ENCODE data around the gene DSP.

Gene DSP

GRCh38 chr6:7518877-7519276 is 22.6 kb upstream of the DSP start:
- Histone ChIP-seq H3K9me3 (ENCODE audit: control insufficient read depth, insufficient read depth, low read length) (no peaks in the 10 kb centered on the region), H3K9ac (ENCODE audit: low read depth, low read length) (no peak overlapping the region), H3K27me3 (ENCODE audit: control insufficient read depth, insufficient read depth, low read length) (no peaks in the 10 kb centered on the region), H3K36me3 (ENCODE audit: control insufficient read depth, insufficient read depth, low read length) (no peaks in the 10 kb centered on the region), H3K4me3 (ENCODE audit: low read depth, low read length) (no peak overlapping the region), H3K4me1 (ENCODE audit: control insufficient read depth, insufficient read depth, low read length) (peaks cover 8% of the 10 kb centered on the region)

GRCh38 chr6:7522873-7523272 is 18.6 kb upstream of the DSP start:
- Histone ChIP-seq H3K9me3 (ENCODE audit: control insufficient read depth, insufficient read depth, low read length) (no peaks in the 10 kb centered on the region), H3K4me1 (ENCODE audit: control insufficient read depth, insufficient read depth, low read length) (peaks cover 8% of the 10 kb centered on the region), H3K4me3 (ENCODE audit: low read depth, low read length) (no peak overlapping the region), H3K36me3 (ENCODE audit: control insufficient read depth, insufficient read depth, low read length) (no peaks in the 10 kb centered on the region), H3K27me3 (ENCODE audit: control insufficient read depth, insufficient read depth, low read length) (no peaks in the 10 kb centered on the region), H3K9ac (ENCODE audit: low read depth, low read length) (no peak overlapping the region)

DNA sequence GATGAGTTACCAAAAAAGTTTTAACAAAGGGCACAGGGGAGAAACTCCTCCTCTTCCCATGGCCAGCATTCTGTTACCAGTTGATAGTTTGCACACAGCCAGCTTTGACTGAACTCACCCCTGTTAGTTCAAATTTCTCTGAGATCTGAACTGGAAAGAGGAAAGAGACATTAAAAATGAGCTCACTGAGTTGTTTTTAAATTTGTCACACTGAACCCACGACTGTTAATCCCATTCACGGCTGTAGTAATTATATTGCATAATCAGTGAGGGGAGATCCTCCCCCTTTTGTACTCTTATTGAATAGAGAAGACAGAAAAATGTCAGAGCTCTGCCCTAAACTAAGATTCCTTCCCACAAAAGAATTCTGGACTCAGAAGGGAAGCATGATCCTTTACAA is 17.5 kb upstream of the DSP start:
- H3K4me1 ChIP-seq (ENCODE audit: control insufficient read depth, insufficient read depth, low read length): peaks cover 5% of the 10 kb centered on the region

GRCh38 chr6:7526755-7527154 is 14.7 kb upstream of the DSP start:
- H3K4me1 ChIP-seq (ENCODE audit: control insufficient read depth, insufficient read depth, low read length): no peaks in the 10 kb centered on the region
- H3K9ac ChIP-seq (ENCODE audit: low read depth, low read length): no peak overlapping the region
- no peak overlapping the region for H3K4me3 ChIP-seq (ENCODE audit: low read depth, low read length)
- no peaks in the 10 kb centered on the region for H3K36me3 ChIP-seq (ENCODE audit: control insufficient read depth, insufficient read depth, low read length)
- no peaks in the 10 kb centered on the region for H3K27me3 ChIP-seq (ENCODE audit: control insufficient read depth, insufficient read depth, low read length)
- H3K9me3 ChIP-seq (ENCODE audit: control insufficient read depth, insufficient read depth, low read length): no peaks in the 10 kb centered on the region

More for the DNA sequence above, 17.5 kb upstream of the DSP start:
- H3K9ac ChIP-seq (ENCODE audit: low read depth, low read length): no peak overlapping the region
- H3K4me3 ChIP-seq (ENCODE audit: low read depth, low read length): no peak overlapping the region
- no peaks in the 10 kb centered on the region for H3K27me3 ChIP-seq (ENCODE audit: control insufficient read depth, insufficient read depth, low read length)
- no peaks in the 10 kb centered on the region for H3K36me3 ChIP-seq (ENCODE audit: control insufficient read depth, insufficient read depth, low read length)
- no peaks in the 10 kb centered on the region for H3K9me3 ChIP-seq (ENCODE audit: control insufficient read depth, insufficient read depth, low read length)

DNA sequence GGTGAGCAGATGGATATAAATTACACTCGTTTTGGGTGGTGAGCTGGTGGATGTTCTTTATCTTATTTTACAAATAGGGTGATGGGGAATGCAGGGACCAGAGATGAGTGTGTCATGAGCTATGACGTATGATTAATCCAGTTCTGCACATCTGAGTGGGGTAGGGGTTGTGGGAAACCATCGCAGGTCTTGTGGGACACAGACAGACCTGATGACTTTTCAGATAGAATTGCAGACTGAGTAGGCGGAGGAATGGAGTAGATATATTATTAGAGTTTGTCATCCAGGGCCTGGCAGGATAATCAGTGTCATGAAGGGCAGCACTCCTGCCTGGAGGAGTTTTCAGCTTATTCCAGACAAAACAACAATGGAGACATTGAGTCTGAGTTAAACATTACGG is 12.9 kb upstream of the DSP start:
- no peak overlapping the region for H3K9ac ChIP-seq (ENCODE audit: low read depth, low read length)
- no peak overlapping the region for H3K4me3 ChIP-seq (ENCODE audit: low read depth, low read length)
- H3K36me3 ChIP-seq (ENCODE audit: control insufficient read depth, insufficient read depth, low read length): no peaks in the 10 kb centered on the region
- H3K27me3 ChIP-seq (ENCODE audit: control insufficient read depth, insufficient read depth, low read length): no peaks in the 10 kb centered on the region
- H3K4me1 ChIP-seq (ENCODE audit: control insufficient read depth, insufficient read depth, low read length): peaks cover 2% of the 10 kb centered on the region
- H3K9me3 ChIP-seq (ENCODE audit: control insufficient read depth, insufficient read depth, low read length): no peaks in the 10 kb centered on the region

GRCh38 chr6:7529141-7529540 is 12.3 kb upstream of the DSP start:
- H3K9me3 ChIP-seq (ENCODE audit: control insufficient read depth, insufficient read depth, low read length): no peaks in the 10 kb centered on the region
- no peaks in the 10 kb centered on the region for H3K36me3 ChIP-seq (ENCODE audit: control insufficient read depth, insufficient read depth, low read length)
- no peak overlapping the region for H3K9ac ChIP-seq (ENCODE audit: low read depth, low read length)
- no peaks in the 10 kb centered on the region for H3K27me3 ChIP-seq (ENCODE audit: control insufficient read depth, insufficient read depth, low read length)
- H3K4me3 ChIP-seq (ENCODE audit: low read depth, low read length): no peak overlapping the region
- peaks cover 2% of the 10 kb centered on the region for H3K4me1 ChIP-seq (ENCODE audit: control insufficient read depth, insufficient read depth, low read length)

DNA sequence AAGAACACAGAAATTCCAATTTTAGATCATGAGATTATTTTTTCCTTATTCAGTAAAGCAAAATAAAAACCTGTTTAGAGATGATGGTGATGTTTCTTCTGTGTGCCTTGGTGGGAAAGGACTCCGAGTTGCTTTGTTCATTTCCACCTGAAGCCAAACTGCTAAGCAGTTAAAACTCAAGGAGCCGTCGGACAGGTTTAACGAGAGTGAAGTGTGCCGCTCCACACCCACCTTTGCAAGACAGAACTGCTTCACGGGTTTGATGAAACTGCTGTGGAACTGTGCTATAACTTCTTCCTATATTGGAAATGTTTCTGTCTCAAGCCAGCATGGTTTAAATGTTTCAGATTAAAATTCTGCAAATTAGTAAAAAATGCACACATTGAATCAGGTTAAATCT is 9.2 kb upstream of the DSP start:
- Histone ChIP-seq H3K4me1 (ENCODE audit: control insufficient read depth, insufficient read depth, low read length) (peaks cover 2% of the 10 kb centered on the region), H3K4me3 (ENCODE audit: low read depth, low read length) (no peak overlapping the region), H3K27me3 (ENCODE audit: control insufficient read depth, insufficient read depth, low read length) (peaks cover under 1% of the 10 kb centered on the region), H3K36me3 (ENCODE audit: control insufficient read depth, insufficient read depth, low read length) (no peaks in the 10 kb centered on the region), H3K9ac (ENCODE audit: low read depth, low read length) (no peak overlapping the region), H3K9me3 (ENCODE audit: control insufficient read depth, insufficient read depth, low read length) (no peaks in the 10 kb centered on the region)

- H3K36me3 ChIP-seq (ENCODE audit: control insufficient read depth, insufficient read depth, low read length): no peaks in the 10 kb centered on the region
- H3K4me1 ChIP-seq (ENCODE audit: control insufficient read depth, insufficient read depth, low read length): peaks cover 2% of the 10 kb centered on the region
- H3K27me3 ChIP-seq (ENCODE audit: control insufficient read depth, insufficient read depth, low read length): peaks cover 5% of the 10 kb centered on the region
- H3K9ac ChIP-seq (ENCODE audit: low read depth, low read length): no peak overlapping the region
- no peak overlapping the region for H3K4me3 ChIP-seq (ENCODE audit: low read depth, low read length)
- H3K9me3 ChIP-seq (ENCODE audit: control insufficient read depth, insufficient read depth, low read length): no peaks in the 10 kb centered on the region
Measured at GRCh38 chr6:7532821-7533220, 8.7 kb upstream of the DSP start.

- Histone ChIP-seq H3K27me3 (ENCODE audit: control insufficient read depth, insufficient read depth, low read length) (peaks cover 16% of the 10 kb centered on the region), H3K4me3 (ENCODE audit: low read depth, low read length) (no peak overlapping the region), H3K9me3 (ENCODE audit: control insufficient read depth, insufficient read depth, low read length) (no peaks in the 10 kb centered on the region), H3K9ac (ENCODE audit: low read depth, low read length) (no peak overlapping the region), H3K36me3 (ENCODE audit: control insufficient read depth, insufficient read depth, low read length) (no peaks in the 10 kb centered on the region), H3K4me1 (ENCODE audit: control insufficient read depth, insufficient read depth, low read length) (peaks cover 2% of the 10 kb centered on the region)
Measured at GRCh38 chr6:7534192-7534591, 7.3 kb upstream of the DSP start.

- Histone ChIP-seq H3K9ac (ENCODE audit: low read depth, low read length) (no peak overlapping the region), H3K36me3 (ENCODE audit: control insufficient read depth, insufficient read depth, low read length) (no peaks in the 10 kb centered on the region), H3K27me3 (ENCODE audit: control insufficient read depth, insufficient read depth, low read length) (peaks cover 29% of the 10 kb centered on the region), H3K4me1 (ENCODE audit: control insufficient read depth, insufficient read depth, low read length) (peaks cover 2% of the 10 kb centered on the region), H3K4me3 (ENCODE audit: low read depth, low read length) (no peak overlapping the region), H3K9me3 (ENCODE audit: control insufficient read depth, insufficient read depth, low read length) (no peaks in the 10 kb centered on the region)
Measured at GRCh38 chr6:7535498-7535897, 6.0 kb upstream of the DSP start.

- no peak overlapping the region for H3K9ac ChIP-seq (ENCODE audit: low read depth, low read length)
- peaks cover 2% of the 10 kb centered on the region for H3K4me1 ChIP-seq (ENCODE audit: control insufficient read depth, insufficient read depth, low read length)
- H3K4me3 ChIP-seq (ENCODE audit: low read depth, low read length): no peak overlapping the region
- peaks cover 34% of the 10 kb centered on the region for H3K27me3 ChIP-seq (ENCODE audit: control insufficient read depth, insufficient read depth, low read length)
- H3K36me3 ChIP-seq (ENCODE audit: control insufficient read depth, insufficient read depth, low read length): no peaks in the 10 kb centered on the region
- no peaks in the 10 kb centered on the region for H3K9me3 ChIP-seq (ENCODE audit: control insufficient read depth, insufficient read depth, low read length)
Measured at GRCh38 chr6:7537565-7538174, 3.8 kb upstream of the DSP start.

GRCh38 chr6:7538484-7538883 is 3.0 kb upstream of the DSP start:
- Histone ChIP-seq H3K9ac (ENCODE audit: low read depth, low read length) (no peak overlapping the region), H3K27me3 (ENCODE audit: control insufficient read depth, insufficient read depth, low read length) (peaks cover 34% of the 10 kb centered on the region), H3K9me3 (ENCODE audit: control insufficient read depth, insufficient read depth, low read length) (no peaks in the 10 kb centered on the region), H3K4me1 (ENCODE audit: control insufficient read depth, insufficient read depth, low read length) (no peaks in the 10 kb centered on the region), H3K36me3 (ENCODE audit: control insufficient read depth, insufficient read depth, low read length) (no peaks in the 10 kb centered on the region), H3K4me3 (ENCODE audit: low read depth, low read length) (no peak overlapping the region)
